NCI-H1417 (cell line): ENCODE results near the gene ACKR2.

Experiments used
- DNase-seq, 3 experiments: peaks; one replicate each; lab custom pipeline; 2025; lab: John Stamatoyannopoulos, UW

The ACKR2 gene

DNA sequence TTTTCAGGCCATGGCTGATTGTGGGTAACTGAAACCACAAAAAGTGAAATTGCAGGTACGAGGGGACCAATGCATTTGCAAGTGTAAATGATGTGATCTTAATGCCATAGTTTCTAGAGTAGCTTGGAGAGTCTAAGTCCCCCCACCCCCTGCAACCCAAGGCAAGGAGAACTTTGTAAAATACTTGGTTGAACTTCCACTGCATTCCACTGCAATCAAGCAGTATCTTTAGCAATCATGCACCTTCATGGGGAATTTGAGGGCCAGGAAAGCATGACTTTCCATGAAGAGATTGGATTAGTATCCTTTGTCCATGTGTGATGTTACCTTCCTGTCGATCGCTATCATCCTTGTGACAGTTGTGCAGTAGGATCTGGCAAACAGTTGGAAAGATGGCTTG, 77.8 kb downstream of the ACKR2 start:
- no peak for DNase-seq

DNA sequence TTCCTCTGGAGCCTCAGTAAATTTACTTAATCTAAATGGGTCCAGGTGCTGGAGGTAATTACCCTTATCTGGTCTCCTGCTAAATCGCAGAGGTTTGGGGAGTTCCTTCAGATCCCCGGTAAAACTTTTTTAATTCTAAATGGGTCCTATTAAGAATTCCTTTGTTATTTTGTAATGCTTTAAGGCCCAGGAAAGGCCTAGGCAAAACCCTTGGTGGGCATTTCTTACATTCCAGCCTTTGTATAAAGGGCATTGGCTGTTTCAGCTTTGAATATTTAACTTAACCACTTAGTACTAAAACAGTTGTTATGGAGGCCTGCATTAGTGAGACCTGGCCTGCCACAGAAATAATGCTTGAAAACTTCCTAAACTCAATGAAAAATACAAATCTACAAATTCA, 81.8 kb downstream of the ACKR2 start:
- DNase-seq, result no peak

DNA sequence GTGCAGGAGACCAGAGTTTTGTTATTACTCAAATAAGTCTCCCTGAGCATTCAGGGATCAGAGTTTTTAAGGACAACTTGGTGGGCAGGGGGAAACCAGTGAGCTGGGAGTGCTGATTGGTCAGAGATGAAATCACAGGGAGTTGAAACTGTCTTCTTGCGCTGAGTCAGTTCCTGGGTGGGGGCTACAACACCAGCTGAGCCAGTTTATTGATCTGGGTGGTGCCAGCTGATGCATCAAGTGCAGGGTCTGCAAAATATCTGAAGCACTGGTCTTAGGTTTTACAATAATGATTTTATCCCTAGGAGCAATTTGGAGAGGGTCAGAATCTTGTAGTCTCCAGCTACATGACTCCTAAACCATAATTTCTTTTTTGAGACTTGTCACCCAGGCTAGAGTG, 82.9 kb downstream of the ACKR2 start:
- no peak for DNase-seq

DNA sequence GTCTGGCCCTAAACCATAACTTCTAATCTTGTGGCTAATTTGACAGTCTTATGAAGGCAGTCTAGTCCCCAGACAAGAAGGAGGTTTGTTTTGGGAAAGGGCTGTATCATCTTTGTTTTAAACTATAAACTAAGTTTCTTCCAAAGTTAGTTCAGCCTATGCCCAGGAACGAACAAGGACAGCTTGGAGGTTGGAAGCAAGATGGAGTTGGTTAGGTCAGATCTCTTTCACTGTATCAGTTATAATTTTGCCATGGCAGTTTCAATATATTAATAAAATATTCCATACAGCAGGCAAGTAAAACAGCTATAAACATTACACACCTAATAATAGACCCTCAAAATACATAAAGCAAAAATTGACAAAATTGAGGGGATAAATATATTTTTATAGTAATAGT, 83.6 kb downstream of the ACKR2 start:
- no peak for DNase-seq

DNA sequence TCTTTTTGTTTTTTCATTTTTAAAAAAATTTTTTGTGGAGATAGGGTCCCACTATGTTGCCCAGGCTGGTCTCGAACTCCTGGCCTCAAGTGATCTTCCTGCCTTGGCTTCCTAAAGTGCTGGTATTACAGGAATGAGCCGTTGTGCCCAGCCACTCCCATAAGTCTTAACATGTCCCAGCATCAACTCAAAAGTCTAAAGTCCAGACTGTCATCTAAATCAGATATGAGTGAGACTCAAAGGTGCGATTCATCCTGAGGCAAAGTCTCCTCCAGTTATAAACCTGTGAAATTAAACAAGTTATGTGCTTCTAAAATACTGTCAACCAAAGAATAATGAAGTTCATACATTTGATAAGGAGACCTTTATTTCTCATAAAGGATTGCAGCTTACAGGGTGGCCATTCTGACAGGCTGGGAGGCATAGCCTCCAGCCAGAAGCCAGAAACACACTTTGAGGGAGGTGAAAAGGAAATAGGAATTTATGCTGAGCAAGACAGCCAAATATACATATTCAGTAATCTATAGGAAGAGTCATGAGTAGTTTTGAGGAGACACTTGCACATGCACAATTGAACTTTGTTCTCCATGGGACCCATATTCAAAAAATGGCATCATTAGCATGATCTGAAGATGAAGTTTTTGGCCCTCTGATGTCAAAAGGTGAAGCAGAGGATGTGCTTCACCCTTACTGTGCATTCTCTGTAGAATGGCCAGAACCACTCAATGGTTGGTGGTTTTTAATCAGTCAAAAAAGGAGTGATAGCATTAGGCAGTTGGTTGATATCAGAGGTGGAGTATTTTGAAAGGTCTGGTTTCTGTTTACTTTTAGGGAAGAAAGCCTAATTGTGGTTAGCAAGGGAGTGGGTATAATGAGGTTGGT, 85.7 kb downstream of the ACKR2 start:
- DNase-seq, result peak in 1 of 3 experiments; percentile 13

DNA sequence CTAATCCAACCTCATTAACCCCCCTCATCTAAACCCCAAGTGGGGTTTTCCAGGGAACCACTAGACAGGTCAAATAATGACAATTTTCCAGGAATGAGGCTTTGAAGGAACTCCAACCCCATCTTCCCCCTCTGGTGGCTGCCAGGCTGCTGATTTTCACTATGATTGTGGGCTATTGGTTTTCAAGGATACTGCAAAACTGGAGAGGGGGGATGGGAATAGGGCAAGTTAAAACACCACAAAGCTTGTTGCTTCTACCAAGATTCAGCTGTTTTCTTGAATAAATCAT, 86.3 kb downstream of the ACKR2 start:
- no peak for DNase-seq

DNA sequence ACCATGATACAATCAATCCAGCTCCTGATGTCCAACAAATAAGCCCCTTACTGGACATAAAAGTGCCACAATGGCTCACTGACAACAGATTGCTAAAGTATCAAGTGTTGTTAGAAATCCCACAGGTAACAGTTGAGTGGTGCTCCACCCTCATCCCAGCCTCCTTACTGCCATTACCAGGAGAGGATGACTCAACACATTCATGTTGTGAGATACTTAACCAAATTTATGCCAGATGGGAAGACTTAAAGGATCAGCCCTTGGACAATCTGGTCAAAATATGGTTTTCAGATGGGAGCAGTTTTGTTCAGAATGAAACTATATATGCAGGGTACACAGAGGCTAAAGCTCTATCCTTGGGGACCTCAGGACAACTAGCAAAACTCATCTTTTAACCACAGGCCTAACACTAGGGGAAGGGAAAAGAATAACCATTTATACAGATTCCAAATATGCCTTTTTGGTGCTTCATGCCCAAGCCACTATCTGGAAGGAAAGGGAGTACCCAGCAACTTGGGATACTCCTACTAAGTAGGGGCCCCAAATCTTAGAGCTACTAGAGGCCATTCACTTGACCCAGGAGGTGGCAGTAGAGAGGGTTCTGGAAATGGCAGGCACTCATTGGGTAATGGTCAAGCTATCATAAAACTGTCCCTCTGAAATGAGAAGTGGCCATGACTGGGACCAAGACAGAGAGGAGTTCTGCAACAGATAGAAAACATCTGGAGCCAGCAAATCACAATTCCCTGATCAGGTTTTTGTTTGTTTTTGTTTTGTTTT, 89.8 kb downstream of the ACKR2 start:
- DNase-seq, result peak in 1 of 3 experiments; percentile 5

DNA sequence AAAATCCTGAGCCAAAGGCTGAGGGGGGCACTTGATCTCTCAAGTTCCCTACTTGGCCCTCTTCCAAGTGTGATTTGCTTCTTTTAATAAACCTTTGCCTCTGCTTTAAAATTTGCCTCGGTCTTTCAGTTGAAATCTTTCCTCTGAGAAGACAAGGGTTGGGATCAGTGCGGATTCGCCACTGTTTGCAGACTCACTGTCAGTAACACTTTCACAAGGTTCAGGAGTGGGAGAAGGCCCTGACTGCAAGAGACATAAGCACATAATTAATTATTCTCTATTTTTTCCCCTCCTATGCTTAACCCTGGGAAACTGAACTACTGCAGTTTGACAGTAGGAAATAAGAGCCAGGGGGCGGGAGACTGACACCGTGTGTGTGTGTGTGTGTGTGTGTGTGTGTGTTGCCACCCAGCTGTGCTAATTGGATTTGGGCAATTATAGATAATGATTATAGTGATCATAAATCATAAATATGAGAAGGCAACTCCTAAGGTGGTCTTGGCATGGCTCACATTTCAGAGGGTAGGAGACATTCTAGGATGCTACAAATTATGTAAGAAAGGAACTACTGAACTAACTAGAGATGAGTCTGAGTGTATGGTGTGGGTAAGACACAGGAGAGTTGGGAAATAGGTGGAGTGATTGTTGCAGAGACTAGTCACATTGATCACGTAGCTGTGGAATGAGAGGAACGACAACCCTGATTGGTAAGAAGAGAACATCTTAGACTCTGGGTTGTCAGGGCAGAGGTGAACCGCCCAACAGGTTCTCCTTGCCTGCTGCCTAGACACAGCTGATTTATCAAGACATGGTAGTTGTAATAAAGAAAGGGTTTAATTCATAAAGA, 91.2 kb downstream of the ACKR2 start:
- peak in 2 of 3 experiments; percentile 30 to 79 for DNase-seq

DNA sequence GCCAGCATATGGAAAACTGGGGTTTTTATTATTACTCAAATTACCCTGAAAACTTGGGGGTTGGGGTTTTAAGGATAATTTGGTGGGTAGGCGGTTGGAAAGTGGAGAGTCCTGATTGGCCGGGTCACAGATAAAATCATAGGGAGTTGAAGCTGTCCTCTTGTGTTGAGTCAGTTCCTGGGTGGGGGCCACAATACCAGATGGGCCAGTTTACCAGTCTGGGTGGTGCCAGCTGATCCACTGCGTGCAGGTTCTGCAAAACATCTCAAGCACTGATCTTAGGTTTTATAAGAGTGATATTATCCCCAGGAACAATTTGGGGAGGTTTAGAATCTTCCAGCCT, 91.8 kb downstream of the ACKR2 start:
- DNase-seq, result no peak

DNA sequence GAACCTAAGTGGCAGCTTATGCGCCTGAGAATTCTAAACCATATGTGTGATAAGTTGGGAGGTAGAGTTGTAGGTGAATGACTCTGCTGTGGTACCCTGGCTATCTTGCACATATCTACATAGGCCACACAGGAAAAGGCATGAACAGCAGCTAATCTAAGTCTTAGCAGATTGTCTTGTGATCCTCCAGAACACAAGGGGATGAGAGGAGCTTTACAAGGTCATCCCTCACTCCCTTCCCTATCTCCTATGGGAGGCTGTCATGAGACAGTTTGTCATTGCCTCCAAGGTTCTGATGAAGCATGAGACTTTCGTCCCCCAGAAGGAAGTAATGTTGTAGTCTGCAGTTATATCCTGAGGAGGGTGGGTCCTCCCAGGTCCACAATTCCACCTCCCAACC, 93.0 kb downstream of the ACKR2 start:
- DNase-seq, result no peak

DNA sequence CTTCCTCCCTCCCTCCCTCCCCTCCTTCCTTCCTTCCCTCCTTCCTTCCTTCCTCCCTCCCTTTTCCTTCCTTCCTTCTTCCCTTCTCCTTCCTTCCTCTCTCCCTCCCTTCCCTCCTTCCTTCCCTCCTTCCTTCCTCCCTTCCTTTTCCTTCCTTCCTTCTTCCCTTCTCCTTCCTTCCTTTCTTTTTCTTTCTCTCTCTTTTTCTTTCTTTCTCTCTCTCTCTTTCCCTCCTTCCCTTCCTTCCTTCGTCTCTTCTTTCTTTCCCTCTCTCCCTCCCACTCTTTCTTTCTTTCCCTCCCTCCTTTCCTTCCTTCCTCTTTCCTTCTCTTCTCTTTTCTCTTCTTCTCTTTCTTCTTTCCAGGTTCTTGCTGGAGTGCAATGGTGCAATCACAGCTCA, 94.8 kb downstream of the ACKR2 start:
- no peak for DNase-seq

DNA sequence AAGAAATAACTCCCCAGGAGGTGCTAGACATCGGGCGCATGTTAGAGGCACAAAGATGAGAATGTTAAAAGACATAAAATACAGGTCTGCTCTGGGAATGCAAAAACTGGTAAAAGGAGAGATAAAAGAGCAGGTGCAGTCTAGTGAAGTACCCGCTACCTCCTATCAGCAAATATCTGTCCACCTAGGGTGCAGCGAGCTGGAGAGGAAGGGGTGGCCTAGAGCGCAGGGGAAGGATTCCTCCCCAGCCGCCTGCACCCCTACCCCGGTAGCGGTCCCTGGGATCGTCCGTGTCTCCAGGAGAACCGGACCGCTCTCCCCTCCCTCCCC, 96.5 kb downstream of the ACKR2 start:
- DNase-seq, result peak in 1 of 3 experiments; percentile 63

DNA sequence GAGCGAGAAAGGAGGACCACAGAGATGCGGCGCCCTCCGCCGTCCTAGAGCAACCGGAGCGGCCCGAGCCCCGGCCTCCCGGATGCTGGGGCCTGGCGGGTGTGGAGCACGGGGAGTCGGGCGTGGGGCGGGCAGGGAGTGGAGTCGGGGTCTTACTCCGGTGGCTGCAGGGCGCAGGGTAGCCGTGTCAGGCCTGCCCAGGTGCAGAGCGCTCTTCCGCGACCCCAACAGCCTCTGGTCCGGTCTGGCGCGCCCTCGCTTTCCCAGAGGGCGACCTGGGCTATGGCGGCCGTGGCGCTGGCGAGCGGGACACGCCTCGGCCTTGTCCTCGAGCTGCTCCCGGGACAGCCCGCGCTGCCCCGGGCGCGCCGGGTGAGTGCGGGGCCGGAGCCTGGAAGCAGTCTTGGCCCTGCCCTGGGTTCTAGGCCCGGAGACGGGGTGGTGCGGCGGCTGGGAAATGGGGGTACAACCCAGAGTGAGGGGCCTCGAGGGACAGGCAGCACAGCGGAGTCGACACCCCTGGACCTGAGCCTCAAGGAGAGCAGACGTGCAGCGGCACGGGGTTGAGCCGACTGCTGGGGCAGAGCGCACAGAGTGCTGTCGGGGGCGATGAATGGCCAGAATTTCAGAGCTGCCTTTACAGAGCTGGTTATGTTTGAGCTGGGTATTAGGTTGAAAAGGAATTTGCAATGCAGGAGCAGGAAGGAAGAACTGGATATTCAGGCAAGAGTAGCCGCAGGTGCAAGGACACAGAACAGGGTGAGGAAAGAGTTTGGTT, 97.0 kb downstream of the ACKR2 start, which contains the start of gene ZNF662:
ZNF662 (plus strand) TSS at position 73 of the 778 bp plus-strand sequence. CDS start 1,973 bp downstream, outside the sequence.
- DNase-seq, result peak in 2 of 3 experiments; percentile 42 to 46

DNA sequence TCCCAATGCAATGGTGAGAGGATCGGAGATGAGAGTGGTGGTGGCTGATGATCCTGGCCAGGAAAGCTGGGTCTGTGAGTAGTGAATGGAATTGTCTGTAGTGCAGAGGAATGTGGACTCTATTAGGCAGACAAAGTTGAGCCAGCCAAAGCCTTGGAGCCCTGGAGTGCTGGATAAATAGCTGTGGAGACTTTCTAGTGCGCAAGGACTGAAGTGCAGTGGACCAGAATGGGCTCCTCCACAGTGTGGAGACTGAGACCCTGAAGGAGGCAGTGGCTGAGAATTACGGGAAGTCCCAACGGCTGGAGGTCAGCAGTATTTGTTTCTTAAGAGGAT, 97.6 kb downstream of the ACKR2 start:
- no peak for DNase-seq

DNA sequence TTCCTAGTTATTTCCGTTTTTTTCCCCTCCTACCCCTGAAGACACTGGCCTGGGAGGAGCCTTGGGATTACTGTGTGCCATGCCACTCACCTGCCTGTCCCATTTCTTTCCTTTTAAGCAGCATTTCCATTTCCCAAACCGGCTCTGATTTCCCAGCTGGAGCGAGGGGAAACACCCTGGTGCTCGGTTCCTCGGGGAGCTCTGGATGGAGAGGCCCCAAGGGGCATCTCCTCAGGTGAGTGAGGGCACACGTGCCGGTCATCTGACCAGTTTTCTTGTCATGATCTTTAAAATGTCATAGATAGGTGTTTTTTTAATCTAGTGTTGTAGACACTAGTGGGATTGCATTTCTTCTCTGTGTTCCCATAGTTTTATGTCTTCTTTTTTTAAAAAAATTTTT, 99.4 kb downstream of the ACKR2 start:
- no peak for DNase-seq

DNA sequence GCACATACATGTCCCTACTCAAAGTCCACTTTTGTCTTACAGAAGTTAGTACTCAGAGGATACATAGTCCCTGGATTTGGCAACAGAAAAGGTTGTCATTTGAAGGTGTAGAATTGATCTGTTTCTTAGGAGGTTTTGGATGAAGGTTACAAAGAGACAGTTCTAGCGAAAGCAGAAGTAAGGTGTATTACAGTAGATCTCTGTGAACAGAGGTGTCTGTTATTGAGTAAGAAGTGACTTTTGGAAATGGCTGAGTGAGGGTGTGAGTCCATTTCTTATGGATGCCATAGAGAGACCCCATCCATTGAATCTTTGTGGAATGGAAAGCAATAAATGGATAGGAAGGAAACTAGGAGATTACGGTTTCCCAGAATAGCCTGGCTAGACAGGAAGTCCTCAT, 102.3 kb downstream of the ACKR2 start:
- no peak for DNase-seq

DNA sequence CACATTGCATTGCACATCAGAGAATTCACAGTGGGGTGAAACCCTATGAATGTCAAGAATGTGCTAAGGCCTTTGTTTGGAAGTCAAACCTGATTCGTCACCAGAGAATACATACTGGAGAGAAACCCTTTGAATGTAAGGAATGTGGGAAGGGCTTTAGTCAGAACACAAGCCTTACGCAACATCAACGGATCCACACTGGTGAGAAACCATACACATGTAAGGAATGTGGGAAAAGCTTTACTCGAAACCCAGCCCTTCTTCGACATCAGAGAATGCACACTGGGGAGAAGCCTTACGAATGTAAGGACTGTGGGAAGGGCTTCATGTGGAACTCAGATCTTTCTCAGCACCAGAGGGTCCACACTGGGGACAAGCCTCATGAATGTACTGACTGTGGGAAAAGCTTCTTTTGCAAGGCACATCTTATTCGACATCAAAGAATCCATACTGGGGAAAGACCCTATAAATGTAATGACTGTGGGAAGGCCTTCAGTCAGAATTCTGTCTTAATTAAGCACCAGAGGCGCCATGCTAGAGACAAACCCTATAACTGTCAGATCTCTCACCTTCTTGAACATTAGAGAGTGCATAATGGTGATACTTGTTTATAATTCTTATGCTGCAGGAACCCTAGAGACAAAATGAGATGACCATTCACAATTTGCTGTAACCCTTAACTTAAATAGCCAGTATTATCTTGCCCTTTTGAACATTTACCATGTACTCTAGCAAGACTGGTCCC, 105.7 kb downstream of the ACKR2 start:
- DNase-seq, result no peak
